GM19452 (cell line): Measurements from ENCODE around the gene MOB2.
A peak's percentile ranks its signal among the peaks of the same experiment; 100 is the strongest.

Experiments
- ATAC-seq: cut with Tn5 transposase; IDR thresholded peaks from one replicate; pipeline ENCODE4 v1.9.1; 2021; ENCODE audit not compliant: unreplicated experiment

MOB2 gene

GRCh38 chr11:1486054-1486825 lies at the start of gene MOB2:
Gene MOB2 (minus strand): TSS chr11:1486779. CDS start chr11:1486556, 223 bp downstream.
- ATAC-seq = no peak

- no peak for ATAC-seq
Measured at GRCh38 chr11:1534682-1535081, 48.1 kb upstream of the MOB2 start.

GRCh38 chr11:1534171-1534570 lies 47.6 kb upstream of the MOB2 start:
- ATAC-seq = no peak

- ATAC-seq = no peak
Measured at GRCh38 chr11:1533342-1533725, 46.8 kb upstream of the MOB2 start.

GRCh38 chr11:1532606-1533341 lies 46.2 kb upstream of the MOB2 start:
- no peak for ATAC-seq

- no peak for ATAC-seq
Measured at GRCh38 chr11:1532014-1532586, 45.5 kb upstream of the MOB2 start.

GRCh38 chr11:1531449-1532013 lies 45.0 kb upstream of the MOB2 start:
- ATAC-seq = no peak

- no peak for ATAC-seq
Measured at GRCh38 chr11:1530686-1531448, 44.3 kb upstream of the MOB2 start.

GRCh38 chr11:1529774-1530173 lies 43.2 kb upstream of the MOB2 start:
- ATAC-seq = no peak

- no peak for ATAC-seq
Measured at GRCh38 chr11:1529286-1529685, 42.7 kb upstream of the MOB2 start.

GRCh38 chr11:1528710-1529109 lies 42.1 kb upstream of the MOB2 start:
- ATAC-seq = no peak

GRCh38 chr11:1526785-1527184 lies 40.2 kb upstream of the MOB2 start:
- ATAC-seq = no peak

- no peak for ATAC-seq
Measured at GRCh38 chr11:1523779-1524178, 37.2 kb upstream of the MOB2 start.

- no peak for ATAC-seq
Measured at GRCh38 chr11:1523077-1523476, 36.5 kb upstream of the MOB2 start.

GRCh38 chr11:1522081-1522424 lies 35.5 kb upstream of the MOB2 start:
- ATAC-seq = peak; percentile 24

- peak; percentile 83 for ATAC-seq
Measured at GRCh38 chr11:1521382-1522080, 35.0 kb upstream of the MOB2 start.

- ATAC-seq = no peak
Measured at GRCh38 chr11:1520663-1521267, 34.2 kb upstream of the MOB2 start.

GRCh38 chr11:1520209-1520662 lies 33.7 kb upstream of the MOB2 start:
- ATAC-seq = no peak

GRCh38 chr11:1519028-1520010 lies 32.7 kb upstream of the MOB2 start:
- no peak for ATAC-seq
